Stimulated activated CD4-positive, alpha-beta T cell treated with anti-CD3 and anti-CD28 coated beads, TNF-alpha, amount 100 ng/mL, for 4 hours (primary cell): ENCODE data around the gene RXRA.

Experiments
- DNase-seq, 3 experiments: peaks; one replicate each; pipeline ENCODE4 v3.0.0-alpha.2; 2020; ENCODE audit warnings: low read depth in 3 of 3

The RXRA gene

GRCh38 chr9:134399435-134400056 lies 73.3 kb downstream of the RXRA start:
- DNase-seq, result no peak

GRCh38 chr9:134400283-134400682 lies 74.0 kb downstream of the RXRA start:
- no peak for DNase-seq

DNA sequence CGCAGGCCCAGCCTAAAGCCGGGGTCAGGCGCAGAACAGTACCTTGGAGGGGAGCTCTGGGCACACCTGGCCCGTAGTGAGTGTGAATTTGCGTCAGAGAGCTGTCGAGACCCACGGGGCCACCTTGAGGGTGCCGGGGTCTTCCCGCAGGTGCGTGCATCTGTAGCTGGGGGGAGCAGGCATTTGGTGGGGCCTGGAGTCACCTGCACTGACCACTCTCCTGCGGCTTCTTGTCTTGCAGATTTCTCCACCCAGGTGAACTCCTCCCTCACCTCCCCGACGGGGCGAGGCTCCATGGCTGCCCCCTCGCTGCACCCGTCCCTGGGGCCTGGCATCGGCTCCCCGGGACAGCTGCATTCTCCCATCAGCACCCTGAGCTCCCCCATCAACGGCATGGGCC lies 75.1 kb downstream of the RXRA start:
- no peak for DNase-seq

DNA sequence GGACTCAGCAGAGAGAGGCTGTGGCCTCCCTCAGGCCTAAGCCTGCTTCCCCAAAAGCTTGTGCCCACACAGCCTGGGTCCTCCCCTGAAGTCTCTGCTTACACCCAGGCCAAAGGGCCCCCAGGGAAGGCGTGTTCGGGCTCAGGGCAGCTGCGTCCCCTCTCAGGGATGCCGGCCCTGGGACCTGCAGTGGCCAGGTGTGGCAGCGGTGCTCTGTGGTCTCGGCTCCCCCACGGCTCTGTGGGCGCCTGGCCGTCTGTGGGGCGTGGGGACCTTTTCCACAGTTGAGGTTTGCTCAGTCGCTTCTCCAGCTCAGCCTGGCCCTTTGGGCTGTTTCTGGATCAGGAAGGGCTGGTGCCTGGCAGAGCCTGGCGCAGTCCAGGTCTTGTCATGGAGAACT lies 75.9 kb downstream of the RXRA start:
- no peak for DNase-seq

DNA sequence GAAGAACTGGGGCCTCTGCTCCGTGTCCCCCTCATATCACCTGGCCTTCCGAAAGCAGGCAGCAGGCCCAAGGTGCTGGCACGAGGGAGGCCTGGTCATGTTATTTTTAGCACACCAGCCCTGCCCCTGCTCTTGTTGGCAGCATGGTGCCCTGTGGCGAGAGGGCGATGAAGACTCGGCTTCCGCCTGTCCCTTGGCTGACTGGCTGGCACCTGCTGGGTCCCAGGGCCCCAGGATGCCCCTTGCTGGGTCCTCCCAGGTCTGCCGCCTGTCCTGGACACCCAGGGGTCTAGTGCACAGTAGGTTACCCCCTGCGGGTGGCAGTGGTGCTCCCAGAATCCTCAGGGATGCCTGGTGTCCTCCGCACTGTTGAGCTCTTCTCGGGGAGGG lies 77.0 kb downstream of the RXRA start:
- DNase-seq, result no peak

GRCh38 chr9:134403682-134404301 lies 77.5 kb downstream of the RXRA start:
- DNase-seq, result no peak

GRCh38 chr9:134404376-134405358 lies 78.4 kb downstream of the RXRA start:
- DNase-seq, result no peak

DNA sequence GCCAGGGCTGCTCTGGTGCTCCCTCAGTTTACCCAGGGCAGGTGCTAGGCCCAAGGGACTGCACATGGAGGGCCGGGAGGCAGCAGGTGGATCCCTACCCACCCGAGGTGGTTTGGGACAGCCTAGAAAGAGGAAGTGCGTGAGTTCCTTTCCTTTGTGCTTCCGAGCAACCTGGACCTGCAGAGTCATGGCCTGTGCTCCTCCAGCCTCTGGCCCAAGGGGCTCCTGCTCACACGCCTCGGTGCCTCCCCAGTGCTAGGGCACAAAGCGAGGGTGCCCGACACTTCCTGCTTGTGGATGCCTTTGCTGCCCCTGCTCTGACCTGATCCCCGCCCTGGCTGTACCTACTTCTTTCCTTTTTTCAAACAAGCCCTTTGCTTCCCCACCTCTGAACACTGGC lies 79.3 kb downstream of the RXRA start:
- DNase-seq, result no peak

GRCh38 chr9:134406366-134407120 lies 80.3 kb downstream of the RXRA start:
- DNase-seq, result no peak

GRCh38 chr9:134407121-134407779 lies 81.0 kb downstream of the RXRA start:
- peak; percentile 55 to 71 (median 66) for DNase-seq

- no peak for DNase-seq
These were observed 82.1 kb downstream of the RXRA start for GRCh38 chr9:134408389-134408788.

GRCh38 chr9:134408939-134409737 lies 82.9 kb downstream of the RXRA start:
- no peak for DNase-seq

- DNase-seq, result no peak
These were observed 84.0 kb downstream of the RXRA start for GRCh38 chr9:134410071-134410834.

- DNase-seq, result no peak
These were observed 84.6 kb downstream of the RXRA start for GRCh38 chr9:134410835-134411217.

- no peak for DNase-seq
These were observed 85.4 kb downstream of the RXRA start for GRCh38 chr9:134411440-134412297.

DNA sequence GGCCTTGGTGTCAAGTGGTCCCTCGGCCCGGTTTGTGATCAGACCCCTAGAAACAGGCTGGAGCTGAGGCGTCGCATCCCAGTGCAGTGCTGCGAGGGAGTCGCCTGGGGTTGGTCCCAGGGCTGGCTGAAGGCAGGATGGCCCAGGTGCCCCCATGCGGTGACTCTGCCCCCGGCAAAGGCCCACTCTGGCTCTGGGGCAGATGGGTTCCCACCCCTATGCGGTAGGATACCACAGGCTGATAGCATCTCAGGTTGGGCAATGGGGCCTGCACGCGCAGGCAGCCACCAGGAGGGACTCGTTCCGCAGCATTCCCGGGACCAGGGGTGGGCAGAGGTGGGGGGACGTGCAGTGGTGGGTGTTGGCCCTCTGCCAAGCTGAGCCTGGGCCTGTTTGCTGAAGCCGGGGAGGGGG lies 86.0 kb downstream of the RXRA start:
- no peak for DNase-seq

DNA sequence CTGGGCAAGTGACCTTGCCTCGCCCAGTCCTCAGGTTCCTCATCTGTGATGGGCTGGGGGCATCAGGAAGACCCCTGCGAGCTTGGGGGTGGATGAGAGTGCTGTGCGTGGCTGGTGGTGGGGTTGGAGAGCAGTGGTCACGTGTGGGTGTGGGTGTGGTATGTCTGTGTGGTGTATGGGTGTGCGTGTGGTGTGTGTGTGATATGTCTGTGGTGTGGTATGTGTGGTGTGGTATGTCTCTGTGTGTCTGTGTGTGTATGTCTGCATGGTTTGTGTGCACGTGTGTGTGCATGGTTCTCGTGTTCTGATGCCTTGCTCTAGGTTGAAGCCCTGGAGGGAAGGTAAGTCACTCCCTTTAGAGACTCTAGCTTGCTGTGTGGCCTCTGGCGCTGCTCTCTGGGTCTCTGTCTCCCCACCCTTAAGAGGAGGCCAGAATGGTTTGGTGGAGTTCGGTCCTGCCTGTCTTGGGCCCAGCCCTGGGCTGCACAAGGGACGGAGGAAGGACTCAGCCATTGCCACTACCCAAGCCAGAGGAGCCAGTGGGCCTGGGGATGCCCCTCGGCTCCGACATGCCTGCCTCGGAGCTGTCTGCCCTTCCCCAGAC lies 87.0 kb downstream of the RXRA start:
- no peak for DNase-seq

DNA sequence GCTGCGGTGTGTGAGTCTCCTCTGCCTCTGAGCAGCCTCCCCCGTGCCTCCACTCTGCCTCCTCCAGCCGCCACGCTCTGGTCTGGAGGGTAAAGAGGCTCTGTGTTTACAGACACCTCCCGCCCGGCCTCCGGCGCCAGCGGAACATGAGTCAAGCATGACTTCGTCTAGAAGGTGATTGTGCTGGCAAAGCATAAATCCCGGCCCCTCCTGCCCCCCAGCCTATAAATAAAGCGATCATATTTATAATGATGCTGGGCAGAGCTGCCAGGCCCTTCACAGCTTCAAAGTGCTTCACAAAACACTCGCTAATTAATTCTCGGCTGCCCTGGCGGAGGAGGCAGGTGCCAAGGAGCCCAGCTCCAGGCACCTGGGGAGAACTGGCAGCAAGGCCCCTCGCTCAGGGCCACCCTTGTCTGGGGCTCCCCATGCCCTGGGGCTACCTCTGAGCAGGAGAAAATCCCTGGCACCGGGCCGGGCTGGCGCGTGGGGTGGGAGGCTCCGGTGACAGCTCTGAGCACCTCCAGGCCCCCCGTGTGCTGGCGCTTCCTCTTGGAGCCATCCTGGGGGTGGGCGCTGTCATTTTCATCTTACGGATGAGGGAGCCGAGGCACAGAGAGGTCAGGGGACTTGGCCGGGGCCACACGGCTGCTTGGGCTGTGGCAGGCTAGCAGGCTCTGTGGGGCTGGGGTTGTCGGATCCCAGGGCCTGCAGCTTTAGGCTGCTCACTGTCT lies 87.8 kb downstream of the RXRA start:
- DNase-seq, result no peak
